ENCODE results near the gene CCDC13.

DNA sequence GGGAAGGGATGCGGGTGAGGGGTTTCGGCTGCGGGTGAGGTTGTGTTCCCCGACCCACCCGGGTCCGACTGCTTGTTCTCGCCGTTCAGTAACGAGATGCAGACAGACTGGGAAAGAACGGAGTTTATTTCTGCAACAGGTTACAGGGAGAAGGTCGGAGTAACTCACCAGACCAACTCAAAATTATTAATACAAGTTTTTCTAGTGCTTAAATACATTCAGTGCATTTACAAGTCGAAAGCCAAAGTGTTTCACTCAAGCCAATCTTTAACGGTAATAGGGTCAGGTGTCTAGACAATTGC, 31.7 kb upstream of the CCDC13 start:
- TF ChIP-seq EZH2phosphoT487 (IDR thresholded peaks at IDR 0.05; ENCODE audit: insufficient read depth, low read depth) = no peak
- no peak for TF ChIP-seq EZH2 (IDR thresholded peaks at IDR 0.05; ENCODE audit: insufficient read depth, poor library complexity, severe bottlenecking)

All from GM23248 (cell line).